GM18505 (cell line): Measurements from ENCODE around the gene SLC25A40.
"Not testable (repeated sequence)": the region's sequence is repeated elsewhere in the genome, so short reads cannot be mapped to it uniquely, and the experiment has no call there.

Experiments used
- ATAC-seq: cut with Tn5 transposase; IDR thresholded peaks from one replicate; pipeline ENCODE4 v1.9.1; 2021; ENCODE audit not compliant: unreplicated experiment
- POLR2A ChIP-seq: IDR thresholded peaks from 4 replicates; pipeline ENCODE4 v1.6.1; 2011; ENCODE audit warnings: borderline replicate concordance; ENCODE audit not compliant: insufficient read depth, insufficient read length; ENCODE audit errors: extremely low read depth

SLC25A40 gene

DNA sequence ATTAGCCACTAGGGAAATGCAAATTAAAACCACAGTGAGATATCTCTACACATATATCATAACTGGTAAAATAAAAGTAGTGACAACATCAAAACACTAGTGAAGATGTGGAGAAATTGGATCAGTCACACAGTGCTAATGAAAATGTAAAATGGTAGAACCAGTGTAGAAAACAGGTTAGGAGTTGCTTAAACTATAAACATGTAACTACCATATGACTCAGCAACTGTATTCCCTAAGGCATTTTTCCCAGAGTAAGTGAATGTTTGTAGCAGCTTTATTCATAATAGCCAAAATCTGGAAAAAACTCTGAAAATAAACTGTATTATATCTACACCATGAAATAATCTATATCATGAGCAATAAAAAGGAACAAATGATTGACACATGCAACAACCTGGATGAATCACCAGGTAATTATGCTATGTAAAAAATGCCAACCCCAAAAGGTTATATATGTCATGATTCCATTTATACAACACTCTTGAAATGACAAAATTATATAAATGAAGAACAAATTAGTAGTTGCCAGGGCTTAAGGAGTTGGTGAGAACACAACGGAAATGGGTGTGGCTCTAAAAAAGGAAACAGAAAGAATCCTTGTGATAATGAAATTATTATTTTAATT lies 22.8 kb downstream of the SLC25A40 start:
- TF ChIP-seq POLR2A, result no peak
- no peak for ATAC-seq

DNA sequence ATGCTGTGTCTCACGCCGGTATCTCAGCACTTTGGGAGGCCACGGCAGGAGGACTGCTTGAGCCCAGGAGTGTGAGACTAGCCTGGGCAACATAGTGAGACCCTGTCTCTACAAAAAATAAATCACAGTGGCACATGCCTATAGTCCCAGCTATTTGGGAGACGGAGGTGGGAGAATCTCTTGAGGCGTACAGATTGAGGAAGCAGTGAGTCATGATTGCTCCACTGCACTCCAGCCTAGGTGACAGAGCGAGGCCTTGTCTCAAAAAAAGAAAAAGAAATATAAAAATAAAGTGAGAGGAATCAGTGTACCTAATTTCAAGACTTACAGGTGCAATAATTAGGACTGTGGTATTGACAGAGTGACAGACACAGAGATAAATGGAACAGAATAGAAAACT lies 23.9 kb downstream of the SLC25A40 start:
- no peak for ATAC-seq
- TF ChIP-seq POLR2A, result no peak

DNA sequence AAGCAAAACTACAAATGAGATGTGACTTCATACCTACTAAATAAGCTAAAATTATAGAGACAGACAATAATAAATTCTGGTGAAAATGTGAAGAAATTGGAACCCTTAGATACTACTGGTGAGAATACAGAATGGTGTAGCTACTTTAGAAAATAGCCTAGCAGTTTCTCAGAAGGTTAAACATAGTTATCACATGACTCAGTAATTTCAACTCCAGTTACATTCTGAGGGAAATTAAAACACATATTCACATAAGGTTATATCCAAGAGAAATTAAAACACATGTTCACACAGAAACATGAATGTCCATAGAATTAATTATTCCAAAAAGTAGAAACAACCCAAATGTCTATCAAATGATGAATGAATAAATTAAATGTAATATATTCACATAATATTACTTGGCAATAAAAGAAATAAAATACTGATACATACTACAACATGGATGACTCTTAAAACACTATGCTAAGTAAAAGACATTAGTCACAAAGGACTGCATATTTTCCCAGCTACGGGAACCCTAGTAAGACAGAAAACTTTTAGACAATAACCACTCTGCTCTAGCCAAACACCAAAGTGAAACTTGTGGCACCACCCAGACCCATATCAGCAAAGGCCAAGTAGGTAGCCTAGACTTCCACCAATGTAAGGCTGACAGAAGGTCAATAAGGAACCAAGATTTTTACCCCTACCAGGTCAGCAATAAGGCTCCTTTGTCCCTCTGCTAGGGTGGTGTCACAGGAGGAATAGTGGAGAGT lies 25.1 kb downstream of the SLC25A40 start:
- ATAC-seq, result no peak
- TF ChIP-seq POLR2A, result no peak

DNA sequence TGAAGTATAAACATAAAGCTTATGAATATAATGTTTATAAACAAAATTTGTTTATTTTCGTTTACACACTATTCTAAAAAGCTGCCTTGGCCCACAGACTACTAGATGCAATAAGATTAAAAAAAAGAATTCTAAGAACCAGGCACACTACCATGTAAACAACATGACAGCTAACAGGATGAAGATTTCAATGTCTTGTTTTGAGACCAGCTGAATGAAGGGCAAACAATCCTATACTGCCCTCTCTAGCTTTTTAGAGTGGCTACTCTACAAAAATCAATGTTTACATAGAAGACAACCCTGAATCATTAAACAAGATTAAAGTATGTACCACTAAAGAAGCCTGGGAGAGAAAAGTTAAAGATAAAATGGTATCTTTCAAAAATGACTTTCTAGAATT lies 38.6 kb downstream of the SLC25A40 start:
- ATAC-seq, result no peak
- TF ChIP-seq POLR2A, result no peak

DNA sequence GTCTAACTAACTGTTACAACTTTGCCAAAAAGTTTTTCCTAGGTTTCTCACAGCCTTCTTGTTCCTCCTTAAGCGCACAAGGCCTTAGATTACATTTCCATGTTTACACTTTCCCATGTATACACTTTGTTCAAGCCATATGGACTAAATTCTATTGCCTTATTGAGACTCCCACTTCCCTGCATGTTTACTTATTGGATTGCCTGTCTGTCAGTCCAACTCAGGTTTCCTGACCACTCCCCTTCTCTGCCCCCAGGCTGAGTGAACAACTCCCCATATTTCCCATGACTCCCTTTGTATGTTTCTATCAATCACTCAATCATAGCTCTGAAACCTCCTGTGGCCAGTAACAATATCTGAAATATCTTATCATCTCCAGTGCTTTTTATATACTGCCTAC lies 43.0 kb downstream of the SLC25A40 start:
- no peak for ATAC-seq
- no peak for TF ChIP-seq POLR2A

DNA sequence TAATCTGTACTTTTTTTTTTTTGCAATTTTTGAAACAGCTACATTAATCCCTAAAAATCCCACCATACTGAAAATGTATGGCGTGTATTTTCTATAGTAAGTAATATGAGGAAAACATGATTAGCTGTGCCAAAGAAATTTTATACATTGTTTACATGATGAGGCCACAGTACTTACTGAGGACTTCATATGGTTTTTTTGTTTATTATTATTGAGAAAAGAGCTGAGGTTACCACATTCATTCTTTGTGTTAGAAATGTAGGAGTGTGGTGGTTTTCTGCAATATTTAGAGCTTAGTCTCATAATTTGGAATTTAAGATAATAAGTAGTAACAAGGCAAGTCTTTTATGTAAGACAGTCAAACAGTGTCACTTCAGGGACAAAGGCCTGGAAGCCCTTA lies 45.1 kb downstream of the SLC25A40 start:
- no peak for TF ChIP-seq POLR2A
- no peak for ATAC-seq

DNA sequence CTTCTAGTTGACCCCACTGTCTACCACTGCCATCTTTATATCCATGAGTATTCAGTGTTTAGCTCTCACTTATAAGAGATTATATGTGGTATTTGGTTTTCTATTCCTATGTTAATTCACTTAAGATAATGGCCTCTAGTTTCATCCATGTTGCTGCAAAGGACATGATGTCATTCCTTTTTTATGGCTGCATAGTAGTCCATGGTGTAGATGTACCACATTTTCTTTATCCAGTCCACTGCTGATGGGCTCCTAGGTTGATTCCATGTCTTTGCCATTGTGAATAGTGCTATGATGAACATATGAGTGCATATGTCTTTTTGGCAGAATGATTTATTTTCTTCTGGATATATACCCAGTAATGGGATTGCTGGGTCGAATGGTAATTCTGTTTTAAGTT lies 47.8 kb downstream of the SLC25A40 start:
- not testable (repeated sequence) for ATAC-seq

DNA sequence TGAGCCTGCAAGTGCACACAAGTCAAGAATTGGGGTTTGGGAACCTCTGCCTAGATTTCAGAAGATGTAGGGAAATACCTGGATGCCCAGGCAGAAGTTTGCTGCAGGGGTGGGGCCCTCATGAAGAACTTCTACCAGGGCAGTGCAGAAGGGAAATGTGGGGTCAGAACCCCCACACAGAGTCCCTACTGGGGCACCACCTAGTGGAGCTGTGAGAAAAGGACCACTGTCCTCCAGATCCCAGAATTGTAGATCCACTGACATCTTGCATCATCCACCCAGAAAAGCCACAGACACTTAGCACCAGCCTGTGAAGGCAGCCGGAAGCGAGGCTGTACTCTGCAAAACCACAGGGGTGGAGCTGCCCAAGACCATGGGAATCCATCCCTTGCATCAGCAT lies 50.8 kb downstream of the SLC25A40 start:
- not testable (repeated sequence) for ATAC-seq

DNA sequence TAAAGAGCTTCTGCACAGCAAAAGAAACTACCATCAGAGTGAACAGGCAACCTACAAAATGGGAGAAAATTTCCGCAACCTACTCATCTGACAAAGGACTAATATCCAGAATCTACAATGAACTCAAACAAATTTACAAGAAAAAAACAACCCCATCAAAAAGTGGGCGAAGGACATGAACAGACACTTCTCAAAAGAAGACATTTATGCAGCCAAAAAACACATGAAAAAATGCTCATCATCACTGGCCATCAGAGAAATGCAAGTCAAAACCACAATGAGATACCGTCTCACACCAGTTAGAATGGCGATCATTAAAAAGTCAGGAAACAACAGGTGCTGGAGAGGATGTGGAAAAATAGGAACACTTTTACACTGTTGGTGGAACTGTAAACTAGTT lies 54.1 kb downstream of the SLC25A40 start:
- not testable (repeated sequence) for ATAC-seq

DNA sequence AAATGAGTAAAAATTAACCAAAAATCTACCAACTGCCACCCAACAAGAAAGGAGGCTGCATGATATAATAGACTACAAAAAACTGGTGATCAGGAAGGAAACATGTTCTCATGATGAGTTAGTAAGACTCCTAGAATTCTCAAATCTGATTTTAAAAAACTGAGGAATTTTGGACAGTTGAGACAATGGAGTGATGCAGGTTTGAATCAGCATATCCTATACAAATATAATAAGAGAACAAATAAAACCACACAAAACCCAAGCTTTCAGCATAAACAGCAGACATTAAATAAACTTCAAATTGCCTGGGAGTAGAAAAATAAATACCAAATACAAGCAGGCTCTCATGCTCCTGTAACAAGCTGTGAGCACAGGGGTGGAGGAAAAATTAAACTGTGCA lies 57.8 kb downstream of the SLC25A40 start:
- no peak for TF ChIP-seq POLR2A
- ATAC-seq, result no peak

DNA sequence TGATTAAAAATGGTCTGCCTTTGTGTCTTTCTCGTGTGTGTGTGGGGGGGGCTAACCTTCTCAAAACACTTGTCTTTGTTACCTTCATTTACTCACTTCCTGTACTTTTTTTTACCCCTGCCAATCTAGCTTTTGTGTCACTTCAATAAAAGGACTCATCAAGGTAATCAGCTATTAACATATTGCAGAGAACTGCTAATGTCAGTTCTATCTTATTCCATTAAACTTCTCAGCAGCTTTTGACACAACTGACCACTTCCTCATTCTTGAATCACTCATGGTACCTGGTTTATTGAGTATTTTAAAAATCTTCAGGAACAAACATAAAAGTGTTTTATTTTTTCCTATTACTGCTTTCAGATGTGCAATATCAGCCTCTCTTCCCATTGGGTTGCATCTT lies 59.8 kb downstream of the SLC25A40 start:
- no peak for TF ChIP-seq POLR2A
- ATAC-seq, result peak; percentile 48

DNA sequence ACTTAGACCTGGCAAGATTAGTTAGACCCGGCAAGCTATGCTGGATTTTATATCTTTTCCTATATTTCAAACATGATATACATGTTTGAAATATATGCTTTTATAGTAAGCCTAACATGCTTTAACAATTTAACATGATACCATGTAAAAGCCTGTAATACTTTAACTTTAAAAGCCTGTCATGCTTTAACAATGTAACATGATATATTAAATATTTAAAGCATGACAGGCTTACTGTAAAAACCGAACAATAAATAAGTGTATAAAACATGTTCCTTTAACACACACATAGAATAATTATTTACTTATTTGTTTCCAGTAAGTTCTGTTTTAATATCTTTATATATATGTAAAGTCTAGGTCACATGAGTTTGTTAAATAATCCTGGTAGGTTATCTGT lies 65.4 kb downstream of the SLC25A40 start:
- TF ChIP-seq POLR2A, result no peak
- ATAC-seq, result no peak

DNA sequence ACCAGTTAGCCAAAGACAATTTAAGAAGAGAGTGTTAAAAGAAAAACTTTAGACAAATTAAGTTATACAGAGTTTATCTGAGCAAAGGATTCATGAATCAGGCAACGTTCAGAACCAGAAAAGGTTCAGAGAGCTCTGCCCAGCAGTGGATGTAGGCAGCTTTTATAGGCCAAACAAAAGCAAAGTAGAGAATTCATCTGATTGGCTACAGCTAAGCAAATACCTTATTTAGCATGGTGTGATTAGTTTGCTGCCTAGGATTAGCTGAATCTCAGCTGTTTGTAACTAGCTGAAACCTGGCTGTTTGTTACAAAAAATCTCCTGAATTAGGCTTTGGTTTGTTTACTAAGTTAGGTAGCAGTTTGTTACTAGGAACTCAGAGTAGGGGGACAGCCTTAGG lies 66.0 kb downstream of the SLC25A40 start:
- ATAC-seq, result no peak

DNA sequence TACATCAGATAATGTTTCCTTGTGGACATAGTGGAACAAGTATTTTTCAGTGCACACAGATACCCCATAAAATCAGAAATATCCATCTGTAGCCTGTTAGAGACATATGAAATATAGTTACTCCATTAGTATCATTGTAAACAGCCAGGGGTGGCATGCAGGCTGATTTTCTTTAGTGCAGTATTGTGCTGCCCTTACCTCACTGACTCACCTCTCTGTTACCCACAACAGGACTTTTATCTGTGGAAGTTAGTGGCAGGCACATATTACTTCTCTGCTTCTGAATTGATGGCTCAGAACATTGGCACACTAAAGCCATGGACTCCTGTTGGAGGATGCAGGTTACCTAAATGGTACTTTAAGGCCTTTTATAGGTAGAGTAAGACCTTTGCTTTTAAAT lies 70.0 kb downstream of the SLC25A40 start:
- ATAC-seq, result no peak

More for the DNA sequence above, 66.0 kb downstream of the SLC25A40 start:
- no peak for TF ChIP-seq POLR2A

DNA sequence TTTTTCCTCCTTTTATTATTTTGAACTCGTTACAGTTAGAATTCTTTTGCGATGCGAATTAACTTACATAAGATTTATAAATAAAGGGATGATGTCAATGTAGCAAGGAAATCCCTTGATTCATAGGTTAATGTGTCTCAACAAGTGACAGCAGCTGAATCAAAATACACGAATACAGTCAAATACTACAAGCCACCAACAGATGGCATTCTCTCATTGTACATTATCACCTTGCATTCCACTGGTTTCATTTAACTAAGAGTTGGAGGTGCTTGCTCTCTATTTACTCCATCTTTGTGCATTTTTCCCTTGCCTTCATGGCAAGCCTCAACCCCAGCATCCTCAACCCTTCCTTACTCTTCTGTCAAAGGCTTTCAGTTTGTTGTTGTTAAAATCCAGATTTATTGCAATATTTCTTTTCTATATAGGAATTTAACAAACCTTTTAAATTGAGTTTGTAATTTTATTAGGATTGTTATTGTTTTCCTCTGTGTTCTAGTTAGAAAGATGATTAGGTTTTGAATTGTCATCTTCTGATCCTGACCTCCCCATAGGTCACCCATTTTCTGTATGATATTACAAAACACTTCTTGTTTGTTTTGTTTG lies 78.3 kb downstream of the SLC25A40 start:
- peak; percentile 91 for ATAC-seq
- no peak for TF ChIP-seq POLR2A

More for the DNA sequence above, 70.0 kb downstream of the SLC25A40 start:
- TF ChIP-seq POLR2A, result no peak

DNA sequence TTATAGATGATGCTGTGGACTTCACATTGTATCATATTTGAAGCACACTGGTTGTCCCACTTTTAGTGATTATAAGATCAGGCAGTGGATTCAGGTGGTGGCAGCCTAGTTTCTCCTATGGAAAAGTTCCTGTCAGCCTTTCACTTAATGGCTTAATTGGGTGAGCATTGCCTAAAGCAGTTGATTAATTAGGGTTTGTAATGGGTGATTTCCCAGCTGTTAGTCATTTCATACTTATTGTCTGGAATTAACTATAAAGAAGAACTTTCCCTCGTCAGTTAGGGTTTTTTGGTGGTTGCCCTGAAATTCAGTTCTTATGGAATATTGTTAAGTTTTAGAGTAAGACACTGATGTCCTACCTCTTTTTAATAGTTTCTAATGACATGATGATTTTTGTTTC lies 78.8 kb downstream of the SLC25A40 start:
- no peak for TF ChIP-seq POLR2A
- no peak for ATAC-seq
